NCI-H2171 (cell line): Measurements from ENCODE around the gene SIVA1.

Source experiments
- DNase-seq: peaks from one replicate; lab custom pipeline; 2025; lab: John Stamatoyannopoulos, UW

SIVA1 gene

GRCh38 chr14:104751539-104752422, 1.2 kb upstream of the SIVA1 start:
- DNase-seq: no peak

GRCh38 chr14:104752423-104752734, 568 bp upstream of the SIVA1 start:
- DNase-seq: no peak

GRCh38 chr14:104753528-104754212, 723 bp downstream of the SIVA1 start:
- DNase-seq: peak; percentile 51

- no peak for DNase-seq
Measured at GRCh38 chr14:104754213-104754851, 1.4 kb downstream of the SIVA1 start.

GRCh38 chr14:104755621-104756020, 2.7 kb downstream of the SIVA1 start:
- no peak for DNase-seq

- no peak for DNase-seq
Measured at GRCh38 chr14:104756477-104757237, 3.7 kb downstream of the SIVA1 start.

- no peak for DNase-seq
Measured at GRCh38 chr14:104757238-104757585, 4.3 kb downstream of the SIVA1 start.

- DNase-seq: no peak
Measured at GRCh38 chr14:104757681-104758392, 4.9 kb downstream of the SIVA1 start.

- DNase-seq: no peak
Measured at GRCh38 chr14:104758981-104759969, 6.3 kb downstream of the SIVA1 start.

GRCh38 chr14:104765517-104765916, 12.6 kb downstream of the SIVA1 start:
- no peak for DNase-seq

GRCh38 chr14:104766256-104766862, 13.4 kb downstream of the SIVA1 start:
- no peak for DNase-seq

- DNase-seq: no peak
Measured at GRCh38 chr14:104766863-104767633, 14.1 kb downstream of the SIVA1 start.

GRCh38 chr14:104767634-104767918, 14.6 kb downstream of the SIVA1 start:
- no peak for DNase-seq

GRCh38 chr14:104768437-104769323, 15.7 kb downstream of the SIVA1 start:
- DNase-seq: peak; percentile 49

GRCh38 chr14:104769324-104770071, 16.6 kb downstream of the SIVA1 start:
- DNase-seq: no peak

GRCh38 chr14:104770072-104770579, 17.2 kb downstream of the SIVA1 start:
- no peak for DNase-seq

- DNase-seq: no peak
Measured at GRCh38 chr14:104770851-104771272, 17.9 kb downstream of the SIVA1 start.
